Mesothelial cell of epicardium (in vitro differentiated cells): ENCODE measurements around the gene SCGB1D1. TPM values are rescaled to one million over a fixed set of nuclear protein-coding genes. Genes with fewer than 3 reads are reported as not detected.

ENCODE experiments used
- DNase-seq, 2 experiments: peaks; one replicate each; pipeline ENCODE4 v3.0.0; 2021; ENCODE audit warnings: low spot score in 2 of 2; ENCODE audit not compliant: unreplicated experiment in 2 of 2
- H3K27ac Mint-ChIP-seq: 2 replicates; pipeline ENCODE4 v1.8.0; 2021; ENCODE audit warnings: mixed read lengths
- H3K27me3 Mint-ChIP-seq: 2 replicates; pipeline ENCODE4 v1.8.0; 2021; ENCODE audit warnings: low read depth, mixed read lengths
- H3K36me3 Mint-ChIP-seq: 2 replicates; pipeline ENCODE4 v1.8.0; 2021; ENCODE audit warnings: mixed read lengths
- H3K4me1 Mint-ChIP-seq: 2 replicates; pipeline ENCODE4 v1.8.0; 2021; ENCODE audit warnings: mixed read lengths
- H3K4me3 Mint-ChIP-seq: 2 replicates; pipeline ENCODE4 v1.8.0; 2021; ENCODE audit warnings: mild to moderate bottlenecking, moderate library complexity, mixed read lengths
- H3K9me3 Mint-ChIP-seq: 2 replicates; pipeline ENCODE4 v1.8.0; 2021; ENCODE audit warnings: mixed read lengths
- total RNA-seq: library from RNA; stranded (reverse); gene quantifications from 3 replicates; pipeline ENCODE4 v1.2.1, GENCODE V29; 2021
- TF ChIP-seq, protein P1 (sequence below): fragments of 200-600 bp; sonication (generic); IDR thresholded peaks from one replicate; pipeline ENCODE4 v1.5.0; 2021; ENCODE audit warnings: antibody characterized with exemption; ENCODE audit not compliant: unreplicated experiment

SCGB1D1 gene
- total RNA-seq, 1 donor from 2014 or later, result not detected

DNA sequence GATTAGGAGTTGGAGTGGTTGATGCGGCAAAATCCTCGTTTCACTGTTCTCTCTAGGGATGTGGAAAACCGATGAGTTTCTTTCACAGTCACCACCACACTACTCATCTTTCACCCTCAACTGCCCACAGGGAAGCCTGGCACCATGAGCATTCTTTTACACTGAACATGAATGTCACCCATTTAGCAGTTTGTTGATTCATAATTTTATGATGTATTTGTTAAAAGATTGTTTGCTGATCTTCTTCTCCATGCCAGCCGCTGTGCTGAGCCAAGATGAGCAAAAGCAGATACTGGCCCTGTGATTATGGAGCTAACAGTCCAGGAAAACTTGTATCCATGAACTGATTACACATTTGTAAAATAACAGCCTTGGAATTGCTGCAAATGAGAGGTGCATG, 48.1 kb downstream of the SCGB1D1 start:
- Mint-ChIP-seq H3K27ac (no peak overlapping the region), H3K27me3 (peaks cover 49% of the 10 kb centered on the region), H3K4me1 (no peaks in the 10 kb centered on the region), H3K9me3 (no peaks in the 10 kb centered on the region), H3K36me3 (no peaks in the 10 kb centered on the region), H3K4me3 (no peak overlapping the region)
- TF ChIP-seq, protein P1, sequence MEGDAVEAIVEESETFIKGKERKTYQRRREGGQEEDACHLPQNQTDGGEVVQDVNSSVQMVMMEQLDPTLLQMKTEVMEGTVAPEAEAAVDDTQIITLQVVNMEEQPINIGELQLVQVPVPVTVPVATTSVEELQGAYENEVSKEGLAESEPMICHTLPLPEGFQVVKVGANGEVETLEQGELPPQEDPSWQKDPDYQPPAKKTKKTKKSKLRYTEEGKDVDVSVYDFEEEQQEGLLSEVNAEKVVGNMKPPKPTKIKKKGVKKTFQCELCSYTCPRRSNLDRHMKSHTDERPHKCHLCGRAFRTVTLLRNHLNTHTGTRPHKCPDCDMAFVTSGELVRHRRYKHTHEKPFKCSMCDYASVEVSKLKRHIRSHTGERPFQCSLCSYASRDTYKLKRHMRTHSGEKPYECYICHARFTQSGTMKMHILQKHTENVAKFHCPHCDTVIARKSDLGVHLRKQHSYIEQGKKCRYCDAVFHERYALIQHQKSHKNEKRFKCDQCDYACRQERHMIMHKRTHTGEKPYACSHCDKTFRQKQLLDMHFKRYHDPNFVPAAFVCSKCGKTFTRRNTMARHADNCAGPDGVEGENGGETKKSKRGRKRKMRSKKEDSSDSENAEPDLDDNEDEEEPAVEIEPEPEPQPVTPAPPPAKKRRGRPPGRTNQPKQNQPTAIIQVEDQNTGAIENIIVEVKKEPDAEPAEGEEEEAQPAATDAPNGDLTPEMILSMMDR, result no peak
- DNase-seq, result no peak

DNA sequence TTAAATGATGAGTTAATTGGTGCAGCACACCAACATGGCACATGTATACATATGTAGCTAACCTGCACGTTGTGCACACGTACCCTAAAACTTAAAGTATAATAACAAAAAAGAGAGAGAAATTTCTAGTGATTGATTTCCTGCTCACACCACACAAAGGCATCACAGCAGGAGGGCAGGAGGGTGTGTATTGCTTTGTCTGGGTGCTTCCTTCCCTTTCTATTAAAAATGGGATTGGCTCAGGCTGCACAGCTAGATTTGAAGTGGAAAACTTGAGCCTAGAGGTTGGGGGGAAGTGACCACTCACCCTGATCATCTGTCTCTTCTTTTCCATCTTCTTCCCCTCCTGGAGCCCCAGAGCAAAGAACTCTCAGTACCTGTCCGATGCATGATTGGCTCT, 51.1 kb downstream of the SCGB1D1 start:
- Mint-ChIP-seq H3K36me3 (no peaks in the 10 kb centered on the region), H3K4me3 (no peak overlapping the region), H3K9me3 (no peaks in the 10 kb centered on the region), H3K27me3 (peaks cover 29% of the 10 kb centered on the region), H3K27ac (no peak overlapping the region), H3K4me1 (no peaks in the 10 kb centered on the region)
- TF ChIP-seq, protein P1, result no peak
- DNase-seq, result no peak

- no peak within 1 kb of the TSS for H3K4me3 Mint-ChIP-seq
- peaks cover 22% of the 10 kb centered on the region for H3K27me3 Mint-ChIP-seq
- TF ChIP-seq, protein P1, result no peak
- no peaks in the 10 kb centered on the region for H3K9me3 Mint-ChIP-seq
- no peak within 1 kb of the TSS for H3K27ac Mint-ChIP-seq
- no peak for DNase-seq
- H3K36me3 Mint-ChIP-seq, result no peaks in the 10 kb centered on the region
- no peaks in the 10 kb centered on the region for H3K4me1 Mint-ChIP-seq
These were observed 52.0 kb downstream of the SCGB1D1 start, which contains the start of gene SCGB1D2 for GRCh38 chr11:62242021-62242420. TSS of gene SCGB1D2 (plus strand) at chr11:62242239. CDS start at chr11:62242308, 69 bp downstream.

Other genes with a start within 250 kb of the SCGB1D1 start
- gene BEST1, start 239.9 kb upstream of the SCGB1D1 start, total RNA-seq, result 0.64 to 1.1 TPM (median 0.90 TPM) in 3 replicates
- 1,419 to 1,500 TPM (median 1,460 TPM) in 3 replicates for gene FTH1, start 222.6 kb upstream of the SCGB1D1 start, total RNA-seq
- 50.4 to 51.6 TPM (median 50.9 TPM) in 3 replicates for gene INCENP, start 66.2 kb upstream of the SCGB1D1 start, total RNA-seq
- not detected in 3 replicates for gene SCGB2A1, start 18.5 kb downstream of the SCGB1D1 start, total RNA-seq
- not detected in 3 replicates for gene SCGB1D2, start 52.0 kb downstream of the SCGB1D1 start, total RNA-seq
- gene SCGB2A2, start 79.9 kb downstream of the SCGB1D1 start, total RNA-seq, result not detected in 3 replicates
- gene SCGB1D4, start 108.9 kb downstream of the SCGB1D1 start, total RNA-seq, result not detected in 3 replicates
- 6.5 to 7.5 TPM (median 6.7 TPM) in 3 replicates for gene ASRGL1, start 147.2 kb downstream of the SCGB1D1 start, total RNA-seq
- not detected in 3 replicates for gene SCGB1A1, start 228.8 kb downstream of the SCGB1D1 start, total RNA-seq